HepG2 (cell line): ENCODE measurements around the gene HOXD4. TPM values are rescaled to one million over a fixed set of nuclear protein-coding genes. Genes with fewer than 3 reads are reported as not detected.

Source experiments
- ATAC-seq: fragments of 200-7000 bp; cut with Tn5 transposase; 3 replicates; pipeline ENCODE4 v1.9.1; 2020; ENCODE audit warnings: mild to moderate bottlenecking, moderate library complexity
- BruUV-seq: library from RNA; stranded (reverse); fragments of 400-500 nt; replicated peaks from 2 replicates; lab custom pipeline; 2021; lab: Mats Ljungman, UMichigan
- CTCF ChIA-PET: fragments of 300-600 bp; formaldehyde crosslinking; extraction: SDS; loops from one replicate; lab custom pipeline; 2021; ENCODE audit warnings: low total read pairs, inconsistent platforms, low intra/inter-chr PET ratio; lab: Yijun Ruan, JAX
- POLR2A ChIA-PET: fragments of 350-600 bp; sonication (Branson Sonifier 250); formaldehyde crosslinking; loops from one replicate; lab custom pipeline; 2020; ENCODE audit warnings: antibody characterized with exemption, inconsistent platforms; lab: Yijun Ruan, JAX
- DNase-seq: peaks from one replicate; pipeline ENCODE4 v3.0.0-alpha.2; 2015; ENCODE audit warnings: low spot score
- FAIRE-seq: peaks from 3 replicates; lab custom pipeline; 2011; peaks lifted over from hg19 to GRCh38; lab: Jason Lieb, UNC
- H2AFZ ChIP-seq: one replicate; pipeline ENCODE4 v1.6.1; 2011; ENCODE audit warnings: low read length, inconsistent platforms
- H3K27ac ChIP-seq: fragments of 300-600 bp; 3 replicates; pipeline ENCODE4 v1.8.0; 2011; ENCODE audit warnings: mixed run types, mild to moderate bottlenecking, mixed read lengths, low read length, inconsistent platforms; ENCODE audit not compliant: insufficient read depth; ENCODE audit errors: extremely low read length
- H3K27me3 ChIP-seq, 2 experiments: fragments of 200-600 bp in 1 of 2; 2 replicates in 1 of 2; 3 replicates in 1 of 2; pipeline versions ENCODE4 v1.6.0 to v1.8.0; 2011; ENCODE audit warnings: low read length in 2 of 2, mild to moderate bottlenecking in 2 of 2, moderate library complexity in 2 of 2, inconsistent platforms in 1 of 2; ENCODE audit not compliant: insufficient read depth in 2 of 2, control insufficient read depth in 1 of 2
- H3K36me3 ChIP-seq, 2 experiments: fragments of 200-600 bp in 1 of 2; replicated peaks in 1 of 2; 2 replicates in 1 of 2; 3 replicates in 1 of 2; pipeline versions ENCODE4 v1.5.1 to v1.8.0; 2011; ENCODE audit warnings: low read length in 2 of 2, inconsistent platforms in 1 of 2; ENCODE audit not compliant: insufficient read depth in 2 of 2, control insufficient read depth in 1 of 2
- H3K4me1 ChIP-seq: 2 replicates; pipeline ENCODE4 v1.5.1; 2012; ENCODE audit warnings: low read length, inconsistent platforms; ENCODE audit not compliant: insufficient read depth
- H3K4me2 ChIP-seq: 2 replicates; pipeline ENCODE4 v1.6.0; 2011; ENCODE audit warnings: low read depth, low read length, inconsistent platforms
- H3K4me3 ChIP-seq, 3 experiments: fragments of 200-600 bp in 1 of 3; sonication (generic), shearing (Covaris generic) in 1 of 3; replicated peaks in 1 of 3; 2 replicates each; pipeline ENCODE4 v1.5.1; 2011 to 2016; ENCODE audit warnings: low read length in 3 of 3, inconsistent platforms in 2 of 3, low read depth in 2 of 3, mild to moderate bottlenecking in 2 of 3, control low read depth in 1 of 3, mixed read lengths in 1 of 3; ENCODE audit not compliant: insufficient read depth in 1 of 3
- H3K79me2 ChIP-seq: one replicate; pipeline ENCODE4 v1.6.1; 2011; ENCODE audit warnings: low read length, inconsistent platforms; ENCODE audit not compliant: insufficient read depth
- H3K9ac ChIP-seq: 2 replicates; pipeline ENCODE4 v1.6.0; 2011; ENCODE audit warnings: mild to moderate bottlenecking, low read depth, low read length, inconsistent platforms; ENCODE audit not compliant: insufficient read depth
- H3K9me3 ChIP-seq: 2 replicates; pipeline ENCODE4 v1.5.1; 2012; ENCODE audit warnings: mild to moderate bottlenecking, low read length
- H4K20me1 ChIP-seq: 2 replicates; pipeline ENCODE4 v1.6.0; 2011; ENCODE audit warnings: inconsistent platforms, mild to moderate bottlenecking, low read length, moderate library complexity; ENCODE audit not compliant: insufficient read depth
- ERF ChIP-seq: IDR thresholded peaks from 2 replicates; pipeline ENCODE4 v1.6.1; 2018; ENCODE audit warnings: missing biosample characterization, missing genetic modification reagents
- FOSL2 ChIP-seq: sonication (generic); formaldehyde crosslinking; IDR thresholded peaks from 2 replicates; pipeline ENCODE4 v1.4.0; 2020; ENCODE audit warnings: missing genetic modification reagents
- HMG20A ChIP-seq: IDR thresholded peaks from 2 replicates; pipeline ENCODE4 v1.6.1; 2016; ENCODE audit warnings: borderline replicate concordance
- IRF1 ChIP-seq: sonication (generic); formaldehyde crosslinking; IDR thresholded peaks from 2 replicates; pipeline ENCODE4 v1.4.0; 2020; ENCODE audit warnings: low read depth, mild to moderate bottlenecking, missing genetic modification reagents
- KDM3A ChIP-seq: IDR thresholded peaks from 2 replicates; pipeline ENCODE4 v1.6.1; 2018; ENCODE audit warnings: low read depth, missing compliant biosample characterization
- KDM4B ChIP-seq: sonication (generic); formaldehyde crosslinking; IDR thresholded peaks from 2 replicates; pipeline ENCODE4 v1.4.0; 2020; ENCODE audit warnings: missing genetic modification reagents
- KLF16 ChIP-seq, 2 experiments: sonication (generic) in 1 of 2; formaldehyde crosslinking in 1 of 2; IDR thresholded peaks; 2 replicates each; pipeline versions ENCODE4 v1.6.1 to v1.8.0; 2016 to 2023; ENCODE audit warnings: missing genetic modification reagents in 2 of 2, missing compliant biosample characterization in 1 of 2
- NKX3-1 ChIP-seq: sonication (generic); formaldehyde crosslinking; IDR thresholded peaks from 2 replicates; pipeline ENCODE4 v1.5.0; 2020; ENCODE audit warnings: missing genetic modification reagents
- PHF8 ChIP-seq: sonication (generic); formaldehyde crosslinking; IDR thresholded peaks from 2 replicates; pipeline ENCODE4 v1.5.0; 2020; ENCODE audit warnings: missing genetic modification reagents
- TCF12 ChIP-seq, 2 experiments: fragments of 450-650 bp in 1 of 2; sonication (generic) in 1 of 2; formaldehyde crosslinking in 1 of 2; IDR thresholded peaks; 2 replicates each; pipeline versions ENCODE4 v1.6.1 to v1.8.0; 2017 to 2022; ENCODE audit warnings: antibody characterized with exemption in 1 of 2, mild to moderate bottlenecking in 1 of 2, missing genetic modification reagents in 1 of 2, moderate library complexity in 1 of 2
- ZC3H4 ChIP-seq: sonication (generic); formaldehyde crosslinking; IDR thresholded peaks from 2 replicates; pipeline ENCODE4 v1.4.0; 2020; ENCODE audit warnings: missing genetic modification reagents, borderline replicate concordance
- ZHX1 ChIP-seq: sonication (generic); formaldehyde crosslinking; IDR thresholded peaks from 2 replicates; pipeline ENCODE4 v1.8.1; 2022; ENCODE audit warnings: low read depth, mild to moderate bottlenecking, missing genetic modification reagents
- ZNF337 ChIP-seq: sonication (generic); formaldehyde crosslinking; IDR thresholded peaks from 2 replicates; pipeline ENCODE4 v1.5.1; 2020; ENCODE audit warnings: missing genetic modification reagents, low read depth, mild to moderate bottlenecking, borderline replicate concordance
- ZNF354B ChIP-seq: sonication (generic); formaldehyde crosslinking; IDR thresholded peaks from 2 replicates; pipeline ENCODE4 v1.8.0; 2022; ENCODE audit warnings: mild to moderate bottlenecking, missing genetic modification reagents
- ZNF563 ChIP-seq: sonication (generic); formaldehyde crosslinking; IDR thresholded peaks from 2 replicates; pipeline ENCODE4 v1.8.0; 2022; ENCODE audit warnings: mild to moderate bottlenecking, moderate library complexity, missing genetic modification reagents
- ZNF776 ChIP-seq: sonication (generic); formaldehyde crosslinking; IDR thresholded peaks from 2 replicates; pipeline ENCODE4 v1.4.0; 2020; ENCODE audit warnings: mild to moderate bottlenecking, missing genetic modification reagents
- WGBS: methylation state at CpG from one replicate; pipeline ENCODE4 v1.1.6; 2017; ENCODE audit warnings: low lambda C conversion rate; 5-methylcytosine and 5-hydroxymethylcytosine counted together
- in situ Hi-C: cut with HindIII; loops from 2 replicates; pipeline ENCODE4 v1.10.0; 2017; ENCODE audit warnings: low pct_unique_long_range_greater_than_20kb; ENCODE audit not compliant: extremely low pct_ligation_motif_present
- intact Hi-C: fragments of 100-400 bp; cut with micrococcal nuclease; formaldehyde crosslinking; loops from one replicate; pipeline ENCODE4 v1.10.0; 2022; ENCODE audit not compliant: unreplicated experiment
- polyA plus RNA-seq, 8 experiments: library from polyadenylated mRNA; depleted of rRNA in 3 of 8; stranded (reverse) in 7 of 8; unstranded in 1 of 8; fragments of >200 nt; fragmentation: Illumina TruSeq in 4 of 8; extraction: Trizol in 4 of 8; gene quantifications; 2 replicates each; pipeline versions ENCODE4 v1.2.1 to v1.2.3, GENCODE V29; 2011 to 2016; ENCODE audit warnings: low read depth in 4 of 8, missing spikeins in 1 of 8, mixed read lengths in 1 of 8; ENCODE audit not compliant: insufficient read depth in 1 of 8
- total RNA-seq, 5 experiments: library from RNA; depleted of rRNA; stranded (reverse); fragments of >200 nt; fragmentation: Illumina TruSeq; extraction: Trizol; gene quantifications; 2 replicates each; pipeline ENCODE4 v1.2.3, GENCODE V29; 2016; ENCODE audit warnings: low read depth in 1 of 5

The HOXD4 gene
- total and polyA plus RNA-seq, 2 of the 13 experiments (the other 11 are each of a cell fraction or from before 2014, with no cell fraction given) = not detected

GRCh38 chr2:176177580-176178037 is 26.3 kb downstream of the HOXD4 start:
- no TSS peak for BruUV-seq

More at GRCh38 chr2:176177580-176178037, 26.3 kb downstream of the HOXD4 start:
- H3K4me3 ChIP-seq = no peak overlapping the region
- ATAC-seq = no peak
- H2AFZ ChIP-seq = no peak overlapping the region
- H4K20me1 ChIP-seq = peaks cover 4% of the 10 kb centered on the region; the same call in 1 of the 2 replicates
- TF ChIP-seq ZHX1 (CRISPR knock-in tag) (no peak), ZNF337 (CRISPR knock-in tag) (no peak), ZNF563 (CRISPR knock-in tag) (no peak), ERF (CRISPR knock-in tag) (no peak), ZC3H4 (no peak), KLF16 (CRISPR knock-in tag; IDR thresholded peaks at IDR 0.05) (no peak), ZNF776 (no peak), KDM4B (CRISPR knock-in tag) (no peak), FOSL2 (CRISPR knock-in tag) (no peak), ZNF354B (no peak), KDM3A (CRISPR knock-in tag) (no peak), PHF8 (CRISPR knock-in tag) (no peak), TCF12 (IDR thresholded peaks at IDR 0.05) (no peak), TCF12 (CRISPR knock-in tag; IDR thresholded peaks at IDR 0.05) (no peak), HMG20A (CRISPR knock-in tag) (no peak), IRF1 (CRISPR knock-in tag) (no peak), NKX3-1 (CRISPR knock-in tag) (no peak)
- H3K27ac ChIP-seq = no peak overlapping the region
- peaks cover 8% of the 10 kb centered on the region for H3K79me2 ChIP-seq
- in situ Hi-C loops (no loop called here), intact Hi-C loops (no loop called here)
- no peak for DNase-seq
- no peaks in the 10 kb centered on the region; a peak in 2 of 5 replicates for H3K27me3 ChIP-seq
- no peak overlapping the region for H3K4me2 ChIP-seq
- no peak overlapping the region for H3K9ac ChIP-seq
- 84% methylated on average over 12 of the region's 12 CpGs for WGBS
- no peaks in the 10 kb centered on the region for H3K9me3 ChIP-seq
- FAIRE-seq = no peak
- ChIA-PET POLR2A (no interaction called here), CTCF (no interaction called here)
- H3K36me3 ChIP-seq = peaks cover 2 to 43% of the 10 kb centered on the region in 2 experiments
- H3K4me1 ChIP-seq = peaks cover 33% of the 10 kb centered on the region
